ENCODE results near the gene SGF29.

Gene SGF29

GRCh38 chr16:28531777-28532744 lies 21.7 kb upstream of the SGF29 start:
- Histone ChIP-seq H3K4ac (ENCODE audit: low read depth, low read length) (no peak overlapping the region), H3K56ac (ENCODE audit: low read length) (no peak overlapping the region), H4K5ac (ENCODE audit: low read length) (no peak overlapping the region), H3K27me3 (ENCODE audit: insufficient read depth, low read length, poor library complexity) (no peaks in the 10 kb centered on the region), H3K27ac (ENCODE audit: low read depth, low read length) (no peak overlapping the region), H2BK15ac (replicated peaks; ENCODE audit: low read depth) (no peak overlapping the region), H2AK5ac (ENCODE audit: low read length) (no peak overlapping the region), H2BK120ac (ENCODE audit: low read depth, low read length) (no peak overlapping the region), H3K9ac (ENCODE audit: low read length) (no peak overlapping the region), H3K79me1 (ENCODE audit: low read length) (no peaks in the 10 kb centered on the region), H3K23ac (ENCODE audit: low read length) (no peak overlapping the region), H3K36me3 (ENCODE audit: control insufficient read depth, insufficient read depth, low read length) (no peaks in the 10 kb centered on the region), H2BK5ac (ENCODE audit: low read length) (no peak overlapping the region), H4K8ac (ENCODE audit: low read depth, low read length) (no peak overlapping the region), H3K79me2 (ENCODE audit: control insufficient read depth, insufficient read depth, low read length) (no peaks in the 10 kb centered on the region), H3K4me2 (ENCODE audit: low read length) (no peak overlapping the region), H3K4me1 (ENCODE audit: control insufficient read depth, low read depth, low read length) (no peaks in the 10 kb centered on the region), H3K18ac (ENCODE audit: low read length) (no peak overlapping the region), H3K4me3 (ENCODE audit: low read length) (no peak overlapping the region)
- WGBS (ENCODE audit: extremely low coverage, insufficient coverage, low lambda C conversion rate) = no CpG with 5 or more reads among the region's 9 CpGs
- peak; percentile 67 for DNase-seq

DNA sequence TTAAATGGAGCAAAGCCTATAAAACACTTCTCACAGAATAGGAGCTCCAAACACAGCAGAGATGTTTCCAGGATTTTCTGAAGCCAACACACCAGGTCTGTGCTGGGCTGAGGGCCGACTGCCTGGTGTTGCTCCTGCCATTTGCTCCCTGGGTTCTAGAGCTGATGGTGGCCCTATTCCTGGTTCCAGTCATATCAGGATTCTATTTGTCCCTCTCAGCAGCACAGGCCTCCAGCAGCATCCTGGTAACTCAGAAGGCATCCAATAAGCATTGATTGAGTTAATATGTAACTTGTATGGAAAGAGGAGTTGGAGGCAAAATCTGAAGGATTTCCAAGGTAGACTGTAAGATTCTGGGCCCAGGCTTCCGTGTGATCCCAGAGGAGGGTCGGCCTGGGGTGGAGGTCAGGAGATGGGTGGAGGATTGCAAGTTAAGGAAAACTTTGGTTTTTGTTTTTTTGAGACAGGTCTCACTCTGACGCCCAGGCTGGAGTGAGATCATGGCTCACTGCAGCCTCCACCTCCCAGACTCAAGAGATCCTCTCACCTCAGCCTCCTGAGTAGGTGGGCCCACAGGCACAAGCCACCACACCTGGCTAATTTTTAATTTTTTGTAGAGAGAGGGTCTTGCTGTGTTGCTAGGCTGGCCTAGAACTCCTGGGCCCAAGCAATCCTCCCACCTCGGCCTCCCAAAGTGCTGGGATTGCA lies 20.6 kb upstream of the SGF29 start:
- no peak for DNase-seq
- Histone ChIP-seq H3K4me1 (ENCODE audit: control insufficient read depth, low read depth, low read length) (no peaks in the 10 kb centered on the region), H3K56ac (ENCODE audit: low read length) (no peak overlapping the region), H3K18ac (ENCODE audit: low read length) (no peak overlapping the region), H2BK15ac (replicated peaks; ENCODE audit: low read depth) (no peak overlapping the region), H3K23ac (ENCODE audit: low read length) (no peak overlapping the region), H3K27ac (ENCODE audit: low read depth, low read length) (no peak overlapping the region), H2BK120ac (ENCODE audit: low read depth, low read length) (no peak overlapping the region), H4K8ac (ENCODE audit: low read depth, low read length) (no peak overlapping the region), H3K4ac (ENCODE audit: low read depth, low read length) (no peak overlapping the region), H2AK5ac (ENCODE audit: low read length) (no peak overlapping the region), H3K4me2 (ENCODE audit: low read length) (no peak overlapping the region), H3K9ac (ENCODE audit: low read length) (no peak overlapping the region), H3K4me3 (ENCODE audit: low read length) (no peak overlapping the region), H3K79me1 (ENCODE audit: low read length) (no peaks in the 10 kb centered on the region), H3K79me2 (ENCODE audit: control insufficient read depth, insufficient read depth, low read length) (no peaks in the 10 kb centered on the region), H4K5ac (ENCODE audit: low read length) (no peak overlapping the region), H3K27me3 (ENCODE audit: insufficient read depth, low read length, poor library complexity) (no peaks in the 10 kb centered on the region), H2BK5ac (ENCODE audit: low read length) (no peak overlapping the region), H3K36me3 (ENCODE audit: control insufficient read depth, insufficient read depth, low read length) (no peaks in the 10 kb centered on the region)
- no CpG with 5 or more reads among the region's 5 CpGs for WGBS (ENCODE audit: extremely low coverage, insufficient coverage, low lambda C conversion rate)

DNA sequence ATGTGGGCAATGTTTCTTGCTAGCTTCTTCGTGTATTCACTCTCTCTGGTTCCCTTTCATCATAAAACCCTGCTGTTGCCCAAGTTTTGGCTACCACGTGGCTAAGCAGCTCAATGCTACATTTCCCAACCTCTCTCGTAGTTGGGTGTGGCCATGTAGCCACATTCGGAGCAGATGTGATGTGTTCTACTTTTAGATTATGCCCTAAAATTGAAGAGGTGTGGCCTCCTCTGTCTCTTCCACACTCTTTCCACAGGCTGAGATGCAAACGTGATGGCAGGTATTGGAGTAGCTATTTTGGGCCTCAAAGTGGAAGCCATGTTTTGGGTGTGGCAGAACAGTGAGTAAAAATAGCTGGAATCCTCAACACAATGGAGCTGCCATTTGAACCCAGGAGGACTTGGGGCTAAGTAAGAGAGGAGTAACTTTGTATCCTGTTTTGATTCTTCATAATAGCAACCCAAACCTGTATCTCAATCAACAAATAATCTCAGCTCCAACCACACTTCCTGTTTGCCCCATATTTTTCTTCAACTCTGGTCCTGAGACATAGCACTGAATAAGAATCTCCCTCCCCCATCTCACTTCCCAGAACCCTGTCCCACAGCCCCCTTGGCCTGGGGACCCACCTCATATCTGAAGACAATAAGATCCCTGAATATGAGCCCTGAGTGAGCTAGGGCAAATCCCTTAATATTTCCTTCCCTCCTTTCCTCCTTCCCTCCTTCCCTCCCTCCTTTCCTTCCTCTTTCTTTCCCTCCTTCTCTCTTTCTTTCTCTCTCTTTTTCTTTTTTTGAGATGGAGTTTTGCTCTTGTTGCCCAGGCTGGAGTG lies 19.0 kb upstream of the SGF29 start:
- Histone ChIP-seq H3K9ac (ENCODE audit: low read length) (no peak overlapping the region), H3K23ac (ENCODE audit: low read length) (no peak overlapping the region), H3K4me3 (ENCODE audit: low read length) (no peak overlapping the region), H3K56ac (ENCODE audit: low read length) (no peak overlapping the region), H3K79me1 (ENCODE audit: low read length) (no peaks in the 10 kb centered on the region), H2AK5ac (ENCODE audit: low read length) (no peak overlapping the region), H3K79me2 (ENCODE audit: control insufficient read depth, insufficient read depth, low read length) (no peaks in the 10 kb centered on the region), H4K8ac (ENCODE audit: low read depth, low read length) (no peak overlapping the region), H2BK120ac (ENCODE audit: low read depth, low read length) (no peak overlapping the region), H3K27me3 (ENCODE audit: insufficient read depth, low read length, poor library complexity) (no peaks in the 10 kb centered on the region), H3K36me3 (ENCODE audit: control insufficient read depth, insufficient read depth, low read length) (no peaks in the 10 kb centered on the region), H3K27ac (ENCODE audit: low read depth, low read length) (no peak overlapping the region), H3K4me1 (ENCODE audit: control insufficient read depth, low read depth, low read length) (no peaks in the 10 kb centered on the region), H3K4me2 (ENCODE audit: low read length) (no peak overlapping the region), H2BK15ac (replicated peaks; ENCODE audit: low read depth) (no peak overlapping the region), H2BK5ac (ENCODE audit: low read length) (no peak overlapping the region), H3K18ac (ENCODE audit: low read length) (no peak overlapping the region), H4K5ac (ENCODE audit: low read length) (no peak overlapping the region), H3K4ac (ENCODE audit: low read depth, low read length) (no peak overlapping the region)
- DNase-seq = no peak
- WGBS (ENCODE audit: extremely low coverage, insufficient coverage, low lambda C conversion rate) = no CpG with 5 or more reads among the region's 5 CpGs

DNA sequence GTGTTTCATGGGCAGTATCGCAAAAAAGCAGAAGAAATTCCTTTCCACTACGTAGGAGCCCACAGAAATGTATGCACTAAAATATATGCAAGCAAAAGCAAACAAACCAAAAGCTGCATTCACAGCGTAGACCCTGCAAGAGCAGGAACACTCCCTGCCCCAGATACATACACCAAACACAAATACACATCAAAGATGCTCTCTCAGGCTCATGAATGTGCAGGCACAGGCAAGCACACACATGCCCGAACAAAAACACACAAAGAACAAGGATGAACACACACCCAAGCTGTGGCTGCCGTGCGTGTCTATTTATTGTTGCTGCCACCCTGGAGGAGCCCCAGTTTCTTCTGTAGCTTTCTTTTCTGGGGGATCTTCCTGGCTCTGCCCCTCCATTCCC lies 16.6 kb upstream of the SGF29 start:
- Histone ChIP-seq H3K4ac (ENCODE audit: low read depth, low read length) (no peak overlapping the region), H3K23ac (ENCODE audit: low read length) (no peak overlapping the region)

DNA sequence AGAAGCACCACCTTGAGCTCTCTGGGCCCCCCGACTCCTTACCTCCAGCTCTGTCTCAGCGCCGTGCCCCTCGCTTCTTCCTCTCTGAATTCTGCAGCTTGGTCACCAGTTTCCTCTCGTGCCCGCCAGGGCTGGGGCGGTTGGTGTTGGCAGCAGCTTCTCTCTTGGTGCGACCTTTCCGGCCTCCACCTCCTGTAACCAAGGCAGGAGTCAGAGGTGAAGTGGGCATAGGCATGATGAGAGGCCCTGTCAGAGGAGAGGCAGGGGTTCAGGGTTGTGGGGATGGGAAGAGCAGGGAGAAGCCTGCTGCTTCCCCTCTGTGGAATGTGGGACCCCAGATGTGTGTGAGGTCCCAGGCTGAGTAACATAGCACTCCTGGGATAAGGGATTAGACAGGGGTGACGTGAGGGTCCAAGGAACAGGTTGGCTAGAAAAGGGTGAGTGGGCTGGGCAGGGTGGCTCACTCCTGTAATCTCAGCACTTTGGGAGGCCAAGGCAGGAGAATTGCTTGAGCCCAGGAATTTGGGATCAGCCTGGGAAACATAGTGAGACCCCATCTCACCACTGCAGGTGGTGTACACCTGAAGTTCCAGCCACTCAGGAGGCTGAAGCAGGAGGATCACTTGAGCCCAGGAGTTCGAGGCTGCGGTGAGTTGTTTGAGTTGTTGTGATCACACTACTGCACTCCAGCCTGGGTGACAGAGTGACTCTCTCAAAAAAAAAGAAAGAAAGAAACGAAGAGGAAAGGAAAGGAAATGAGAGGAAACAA lies 15.6 kb upstream of the SGF29 start:
- Histone ChIP-seq H2BK120ac (ENCODE audit: low read depth, low read length) (no peak overlapping the region), H3K79me1 (ENCODE audit: low read length) (no peaks in the 10 kb centered on the region), H2AK5ac (ENCODE audit: low read length) (no peak overlapping the region), H3K56ac (ENCODE audit: low read length) (no peak overlapping the region), H4K8ac (ENCODE audit: low read depth, low read length) (no peak overlapping the region), H3K4me1 (ENCODE audit: control insufficient read depth, low read depth, low read length) (no peaks in the 10 kb centered on the region), H4K5ac (ENCODE audit: low read length) (no peak overlapping the region), H3K79me2 (ENCODE audit: control insufficient read depth, insufficient read depth, low read length) (no peaks in the 10 kb centered on the region), H3K27ac (ENCODE audit: low read depth, low read length) (no peak overlapping the region), H3K36me3 (ENCODE audit: control insufficient read depth, insufficient read depth, low read length) (no peaks in the 10 kb centered on the region), H2BK15ac (replicated peaks; ENCODE audit: low read depth) (no peak overlapping the region), H3K4me2 (ENCODE audit: low read length) (no peak overlapping the region), H3K4ac (ENCODE audit: low read depth, low read length) (no peak overlapping the region), H2BK5ac (ENCODE audit: low read length) (no peak overlapping the region), H3K27me3 (ENCODE audit: insufficient read depth, low read length, poor library complexity) (no peaks in the 10 kb centered on the region), H3K9ac (ENCODE audit: low read length) (no peak overlapping the region), H3K23ac (ENCODE audit: low read length) (no peak overlapping the region), H3K18ac (ENCODE audit: low read length) (no peak overlapping the region), H3K4me3 (ENCODE audit: low read length) (no peak overlapping the region)
- no peak for DNase-seq
- no CpG with 5 or more reads among the region's 13 CpGs for WGBS (ENCODE audit: extremely low coverage, insufficient coverage, low lambda C conversion rate)

More for the DNA sequence above, 16.6 kb upstream of the SGF29 start:
- H3K56ac ChIP-seq (ENCODE audit: low read length) = no peak overlapping the region
- H3K9ac ChIP-seq (ENCODE audit: low read length) = no peak overlapping the region
- H3K4me1 ChIP-seq (ENCODE audit: control insufficient read depth, low read depth, low read length) = no peaks in the 10 kb centered on the region
- H4K5ac ChIP-seq (ENCODE audit: low read length) = no peak overlapping the region
- no peak overlapping the region for H3K27ac ChIP-seq (ENCODE audit: low read depth, low read length)
- DNase-seq = no peak
- no peak overlapping the region for H2AK5ac ChIP-seq (ENCODE audit: low read length)
- H3K18ac ChIP-seq (ENCODE audit: low read length) = no peak overlapping the region
- H3K79me2 ChIP-seq (ENCODE audit: control insufficient read depth, insufficient read depth, low read length) = no peaks in the 10 kb centered on the region
- H2BK5ac ChIP-seq (ENCODE audit: low read length) = no peak overlapping the region
- WGBS (ENCODE audit: extremely low coverage, insufficient coverage, low lambda C conversion rate) = no CpG with 5 or more reads among the region's 6 CpGs
- no peak overlapping the region for H4K8ac ChIP-seq (ENCODE audit: low read depth, low read length)
- no peaks in the 10 kb centered on the region for H3K27me3 ChIP-seq (ENCODE audit: insufficient read depth, low read length, poor library complexity)
- H3K79me1 ChIP-seq (ENCODE audit: low read length) = no peaks in the 10 kb centered on the region
- no peak overlapping the region for H3K4me3 ChIP-seq (ENCODE audit: low read length)
- H2BK120ac ChIP-seq (ENCODE audit: low read depth, low read length) = no peak overlapping the region
- no peaks in the 10 kb centered on the region for H3K36me3 ChIP-seq (ENCODE audit: control insufficient read depth, insufficient read depth, low read length)
- no peak overlapping the region for H2BK15ac ChIP-seq (replicated peaks; ENCODE audit: low read depth)
- no peak overlapping the region for H3K4me2 ChIP-seq (ENCODE audit: low read length)
